Skeletal muscle tissue (tissue), 4 donors: ENCODE results near the gene CLIC3. TPM values are rescaled to one million over a fixed set of nuclear protein-coding genes. Genes with fewer than 3 reads are reported as not detected.

Experiments
- H3K27ac ChIP-seq: one replicate; pipeline ENCODE4 v1.7.0; 2013; ENCODE audit warnings: mild to moderate bottlenecking, low read depth, low read length, inconsistent platforms
- H3K27me3 ChIP-seq, 3 donors: one replicate each; pipeline ENCODE4 v1.7.0; 2013; ENCODE audit warnings: low read length in 3 of 3; ENCODE audit not compliant: control insufficient read depth in 3 of 3, insufficient read depth in 3 of 3
- H3K36me3 ChIP-seq, 3 donors: one replicate each; pipeline ENCODE4 v1.7.0; 2013; ENCODE audit warnings: low read length in 3 of 3; ENCODE audit not compliant: control insufficient read depth in 3 of 3, insufficient read depth in 3 of 3
- H3K4me1 ChIP-seq, 3 donors: one replicate each; pipeline ENCODE4 v1.7.0; 2013; ENCODE audit warnings: low read length in 3 of 3, mild to moderate bottlenecking in 3 of 3; ENCODE audit not compliant: control insufficient read depth in 3 of 3, insufficient read depth in 3 of 3
- H3K4me3 ChIP-seq, 3 donors: one replicate each; pipeline ENCODE4 v1.7.0; 2013; ENCODE audit warnings: low read length in 3 of 3
- H3K9ac ChIP-seq, 3 donors: one replicate each; pipeline ENCODE4 v1.7.0; 2013; ENCODE audit warnings: low read length in 3 of 3, mild to moderate bottlenecking in 3 of 3, moderate library complexity in 2 of 3, low read depth in 1 of 3
- H3K9me3 ChIP-seq, 3 donors: one replicate each; pipeline ENCODE4 v1.7.0; 2013; ENCODE audit warnings: low read length in 3 of 3; ENCODE audit not compliant: control insufficient read depth in 3 of 3
- total RNA-seq: library from RNA; depleted of rRNA; stranded (reverse); fragments of >200 nt; gene quantifications from one replicate; pipeline ENCODE4 v1.2.3, GENCODE V29; 2014
- donor health status: Osteomylitis.

The CLIC3 gene
- total RNA-seq, 1 donor from 2014 or later: not detected

- H3K4me3 ChIP-seq: no peak overlapping the region
- no peak overlapping the region for H3K27ac ChIP-seq
- H3K9ac ChIP-seq: no peak overlapping the region
- H3K4me1 ChIP-seq: no peaks in the 10 kb centered on the region
- H3K27me3 ChIP-seq: no peaks in the 10 kb centered on the region
- peaks cover 19 to 27% (median 20%) of the 10 kb centered on the region in 3 donors for H3K36me3 ChIP-seq
- H3K9me3 ChIP-seq: no peaks in the 10 kb centered on the region
These were observed 21.6 kb upstream of the CLIC3 start for GRCh38 chr9:137017791-137018497.

GRCh38 chr9:137017071-137017470 lies 20.7 kb upstream of the CLIC3 start:
- Histone ChIP-seq H3K9me3 (no peaks in the 10 kb centered on the region), H3K27me3 (no peaks in the 10 kb centered on the region), H3K9ac (no peak overlapping the region), H3K36me3 (peaks cover 21 to 31% (median 25%) of the 10 kb centered on the region in 3 donors), H3K4me1 (no peaks in the 10 kb centered on the region), H3K4me3 (no peak overlapping the region), H3K27ac (no peak overlapping the region)

DNA sequence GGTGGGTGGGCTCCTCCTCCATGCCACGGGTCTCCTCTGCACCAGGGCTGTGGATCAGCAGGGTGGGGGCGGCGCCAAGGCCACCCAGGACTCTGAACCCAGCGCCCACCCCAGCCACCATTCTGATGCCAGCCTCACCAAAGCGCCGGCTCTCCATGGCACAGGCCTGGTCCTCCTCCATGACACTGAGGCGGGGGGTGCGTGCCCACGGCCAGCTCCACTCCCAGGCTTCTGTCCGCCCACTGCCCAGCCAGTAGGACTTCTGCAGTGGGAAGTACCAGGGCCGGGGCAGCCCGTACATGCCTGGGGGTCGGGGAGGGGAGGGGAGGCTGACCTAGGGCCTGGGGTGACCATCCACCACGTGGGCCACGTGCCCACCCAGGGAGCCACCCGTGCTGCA lies 20.1 kb upstream of the CLIC3 start:
- H3K9ac ChIP-seq: no peak overlapping the region
- H3K27me3 ChIP-seq: no peaks in the 10 kb centered on the region
- H3K9me3 ChIP-seq: no peaks in the 10 kb centered on the region
- H3K4me3 ChIP-seq: no peak overlapping the region
- H3K4me1 ChIP-seq: no peaks in the 10 kb centered on the region
- peaks cover 24 to 33% (median 27%) of the 10 kb centered on the region in 3 donors for H3K36me3 ChIP-seq
- no peak overlapping the region for H3K27ac ChIP-seq

GRCh38 chr9:137015976-137016375 lies 19.6 kb upstream of the CLIC3 start:
- no peaks in the 10 kb centered on the region for H3K27me3 ChIP-seq
- H3K36me3 ChIP-seq: peaks cover 22 to 35% (median 30%) of the 10 kb centered on the region in 3 donors
- H3K27ac ChIP-seq: no peak overlapping the region
- no peaks in the 10 kb centered on the region for H3K9me3 ChIP-seq
- H3K9ac ChIP-seq: no peak overlapping the region
- H3K4me3 ChIP-seq: no peak overlapping the region
- H3K4me1 ChIP-seq: no peaks in the 10 kb centered on the region

GRCh38 chr9:137015540-137015930 lies 19.2 kb upstream of the CLIC3 start:
- Histone ChIP-seq H3K9me3 (no peaks in the 10 kb centered on the region), H3K4me1 (no peaks in the 10 kb centered on the region), H3K36me3 (peaks cover 21 to 35% (median 30%) of the 10 kb centered on the region in 3 donors), H3K9ac (no peak overlapping the region), H3K27ac (no peak overlapping the region), H3K4me3 (no peak overlapping the region), H3K27me3 (no peaks in the 10 kb centered on the region)

DNA sequence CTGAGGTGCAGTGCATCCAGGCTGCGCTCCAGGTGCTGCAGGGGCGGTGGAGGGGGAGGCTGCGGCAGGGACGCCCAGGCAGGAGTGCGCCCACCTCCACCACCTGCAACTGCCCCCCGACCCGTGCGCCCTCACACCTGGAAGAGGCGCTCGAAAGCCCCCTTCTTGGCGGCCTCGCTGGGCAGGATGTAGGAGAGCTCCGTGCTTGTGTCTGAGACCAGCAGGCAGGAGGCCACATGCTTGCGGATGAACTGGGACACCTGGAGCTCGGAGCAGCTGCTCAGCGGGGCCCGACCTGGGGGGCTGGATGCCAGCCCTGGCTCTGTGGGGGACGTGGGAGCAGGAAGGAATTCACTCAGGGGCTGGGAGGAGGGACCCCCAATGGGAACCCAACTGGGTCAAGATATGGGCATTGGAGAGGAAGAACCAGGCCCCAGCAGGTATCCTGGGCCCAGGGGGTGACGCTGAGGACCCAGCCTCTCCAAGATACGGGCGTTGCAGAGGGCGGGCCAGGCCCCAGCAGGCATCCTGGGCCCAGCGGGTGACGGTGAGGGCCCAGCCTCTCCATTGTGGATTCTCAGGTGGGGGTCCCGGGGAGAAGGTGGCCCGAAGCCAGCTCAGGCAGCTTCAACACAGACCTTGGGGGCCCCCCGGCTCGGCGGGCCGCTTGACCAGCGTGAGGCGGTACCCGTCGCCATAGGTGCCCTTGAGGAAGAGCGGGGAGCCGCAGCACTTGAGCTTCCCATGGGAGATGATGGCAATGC lies 18.6 kb upstream of the CLIC3 start:
- Histone ChIP-seq H3K4me3 (no peak overlapping the region), H3K4me1 (no peaks in the 10 kb centered on the region), H3K9ac (no peak overlapping the region), H3K36me3 (peaks cover 21 to 35% (median 30%) of the 10 kb centered on the region in 3 donors), H3K27me3 (no peaks in the 10 kb centered on the region), H3K9me3 (no peaks in the 10 kb centered on the region), H3K27ac (no peak overlapping the region)

GRCh38 chr9:137014166-137014565 lies 17.8 kb upstream of the CLIC3 start:
- Histone ChIP-seq H3K9ac (no peak overlapping the region), H3K4me3 (no peak overlapping the region), H3K4me1 (no peaks in the 10 kb centered on the region), H3K9me3 (no peaks in the 10 kb centered on the region), H3K36me3 (peaks cover 25 to 41% (median 36%) of the 10 kb centered on the region in 3 donors), H3K27ac (no peak overlapping the region), H3K27me3 (no peaks in the 10 kb centered on the region)

GRCh38 chr9:137013571-137013940 lies 17.2 kb upstream of the CLIC3 start:
- H3K9ac ChIP-seq: no peak overlapping the region
- peaks cover 25 to 39% (median 36%) of the 10 kb centered on the region in 3 donors for H3K36me3 ChIP-seq
- H3K27ac ChIP-seq: no peak overlapping the region
- H3K4me3 ChIP-seq: no peak overlapping the region
- no peaks in the 10 kb centered on the region for H3K27me3 ChIP-seq
- H3K4me1 ChIP-seq: no peaks in the 10 kb centered on the region
- no peaks in the 10 kb centered on the region for H3K9me3 ChIP-seq

DNA sequence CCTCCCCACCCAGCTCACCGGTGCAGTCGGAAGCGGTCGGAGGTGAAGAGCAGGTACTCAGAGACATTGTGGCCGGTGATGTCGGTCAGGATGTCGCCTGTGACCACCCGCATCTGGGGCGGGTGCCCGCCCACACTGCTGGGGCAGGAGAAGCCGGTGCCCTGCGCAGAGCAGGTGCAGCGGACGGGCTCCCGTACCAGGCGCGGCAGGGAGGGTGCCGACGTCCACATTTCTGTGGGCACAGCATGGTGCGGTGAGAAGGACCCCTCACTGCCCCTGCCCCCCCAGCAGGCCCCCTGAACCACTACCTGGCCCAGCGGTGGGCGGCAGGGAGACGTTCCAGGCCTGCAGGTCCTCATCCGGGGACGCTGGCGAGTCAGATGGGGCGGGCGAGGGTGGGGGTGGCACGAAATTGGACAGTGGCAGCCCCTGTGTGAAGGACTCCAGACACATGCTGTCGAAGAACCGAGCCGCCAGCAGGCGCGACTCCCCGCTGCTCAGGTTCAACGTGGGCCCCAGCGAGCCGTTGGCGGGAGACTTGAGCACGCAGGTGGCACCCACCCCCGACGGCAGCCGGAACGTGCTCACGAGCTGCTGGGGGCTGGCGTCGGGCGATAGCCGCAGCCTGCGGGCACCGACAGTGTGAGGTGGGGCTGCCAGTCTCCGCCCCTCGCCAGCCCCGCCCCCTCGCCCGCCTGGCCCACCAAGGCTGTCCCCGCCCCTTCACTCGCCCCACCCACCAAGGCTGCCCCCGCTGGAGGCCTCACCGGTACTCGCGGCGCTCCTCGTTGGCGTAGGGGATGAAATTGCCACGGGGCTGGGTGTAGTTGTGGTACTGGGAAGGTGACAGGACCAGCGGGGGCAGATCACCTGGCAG lies 16.6 kb upstream of the CLIC3 start:
- Histone ChIP-seq H3K27me3 (no peaks in the 10 kb centered on the region), H3K4me1 (no peaks in the 10 kb centered on the region), H3K4me3 (no peak overlapping the region), H3K27ac (no peak overlapping the region), H3K9ac (no peak overlapping the region), H3K9me3 (no peaks in the 10 kb centered on the region), H3K36me3 (peaks cover 25 to 39% (median 36%) of the 10 kb centered on the region in 3 donors)
